Measurements from ENCODE around the gene MMP25.
"Not testable (repeated sequence)": the region's sequence is repeated elsewhere in the genome, so short reads cannot be mapped to it uniquely, and the experiment has no call there.

MMP25 gene

GRCh38 chr16:3074860-3075522, 28.6 kb downstream of the MMP25 start:
- DNase-seq = no peak

DNA sequence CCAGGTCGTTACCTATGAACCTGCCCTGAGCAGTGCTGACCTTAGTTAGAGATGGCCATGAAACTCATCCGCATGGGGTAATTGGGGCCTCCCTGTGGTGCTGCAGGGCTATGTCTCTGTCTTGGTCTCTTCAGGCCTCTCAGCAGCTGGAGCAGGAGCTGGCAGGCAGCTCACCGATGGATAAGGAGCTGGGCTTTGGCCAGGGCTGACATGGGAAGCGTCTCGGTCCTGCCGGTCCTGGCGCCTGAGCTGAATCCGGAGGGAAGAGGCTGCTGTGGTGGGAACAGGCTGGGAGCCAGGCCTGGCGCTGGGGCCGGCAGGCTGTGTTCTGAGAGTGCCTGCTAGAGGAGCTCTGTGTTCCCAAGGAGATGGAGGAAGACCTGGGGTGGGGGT, 29.2 kb downstream of the MMP25 start:
- peak; percentile 71 for DNase-seq

- not testable (repeated sequence) for DNase-seq
Observed at GRCh38 chr16:3075946-3076345, 29.6 kb downstream of the MMP25 start.

GRCh38 chr16:3076577-3076976, 30.2 kb downstream of the MMP25 start:
- DNase-seq = no peak

- DNase-seq = no peak
Observed at GRCh38 chr16:3080024-3080423, 33.7 kb downstream of the MMP25 start.

DNA sequence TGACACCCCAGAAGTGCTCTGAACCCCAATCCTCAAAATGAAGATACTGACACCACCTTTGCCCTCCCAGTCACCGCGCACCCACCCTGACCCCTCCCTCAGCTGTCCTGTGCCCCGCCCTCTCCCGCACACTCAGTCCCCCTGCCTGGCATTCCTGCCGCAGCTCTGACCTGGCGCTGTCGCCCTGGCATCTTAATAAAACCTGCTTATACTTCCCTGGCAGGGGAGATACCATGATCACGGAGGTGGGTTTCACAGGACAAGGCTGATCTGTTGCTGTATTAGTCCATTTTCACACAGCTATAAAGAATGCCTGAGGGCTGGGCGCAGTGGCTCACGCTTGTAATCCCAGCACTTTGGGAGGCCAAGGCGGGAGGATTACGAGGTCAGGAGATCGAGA, 35.6 kb downstream of the MMP25 start:
- not testable (repeated sequence) for DNase-seq

GRCh38 chr16:3083408-3083807, 37.0 kb downstream of the MMP25 start:
- DNase-seq = not testable (repeated sequence)

GRCh38 chr16:3084491-3084890, 38.1 kb downstream of the MMP25 start:
- DNase-seq = no peak

DNA sequence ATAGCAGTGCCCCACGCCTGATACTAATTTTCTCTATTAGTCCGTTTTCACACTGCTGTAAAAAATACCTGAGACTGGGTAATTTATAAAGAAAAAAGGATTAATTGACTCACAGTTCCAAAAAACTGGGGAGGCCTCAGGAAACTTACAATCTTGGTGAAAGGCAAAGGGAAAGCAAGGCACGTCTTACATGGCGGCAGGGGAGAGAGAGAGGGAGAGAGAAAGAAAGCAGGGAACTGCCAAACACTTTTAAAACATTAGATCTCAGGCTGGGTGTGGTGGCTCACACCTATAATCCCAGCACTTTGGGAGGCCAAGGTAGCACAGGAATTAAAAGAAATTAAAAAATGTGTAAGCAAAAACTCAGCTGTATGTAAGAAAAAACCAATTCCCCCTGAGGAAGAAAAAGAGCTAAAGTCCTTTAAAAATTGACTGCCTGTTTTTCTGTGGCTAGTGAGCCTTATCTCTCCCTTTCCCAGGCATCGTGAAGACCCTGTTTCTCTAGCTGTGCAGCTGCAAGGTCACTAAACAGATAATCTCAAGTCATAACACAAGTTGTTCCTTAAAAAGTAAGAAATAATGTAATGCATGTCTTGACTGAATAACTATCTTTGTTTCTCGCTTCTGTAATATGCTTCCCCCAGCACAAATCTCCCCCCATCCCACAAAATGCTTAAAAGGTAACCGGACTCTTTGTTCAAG, 38.8 kb downstream of the MMP25 start:
- DNase-seq = no peak

DNA sequence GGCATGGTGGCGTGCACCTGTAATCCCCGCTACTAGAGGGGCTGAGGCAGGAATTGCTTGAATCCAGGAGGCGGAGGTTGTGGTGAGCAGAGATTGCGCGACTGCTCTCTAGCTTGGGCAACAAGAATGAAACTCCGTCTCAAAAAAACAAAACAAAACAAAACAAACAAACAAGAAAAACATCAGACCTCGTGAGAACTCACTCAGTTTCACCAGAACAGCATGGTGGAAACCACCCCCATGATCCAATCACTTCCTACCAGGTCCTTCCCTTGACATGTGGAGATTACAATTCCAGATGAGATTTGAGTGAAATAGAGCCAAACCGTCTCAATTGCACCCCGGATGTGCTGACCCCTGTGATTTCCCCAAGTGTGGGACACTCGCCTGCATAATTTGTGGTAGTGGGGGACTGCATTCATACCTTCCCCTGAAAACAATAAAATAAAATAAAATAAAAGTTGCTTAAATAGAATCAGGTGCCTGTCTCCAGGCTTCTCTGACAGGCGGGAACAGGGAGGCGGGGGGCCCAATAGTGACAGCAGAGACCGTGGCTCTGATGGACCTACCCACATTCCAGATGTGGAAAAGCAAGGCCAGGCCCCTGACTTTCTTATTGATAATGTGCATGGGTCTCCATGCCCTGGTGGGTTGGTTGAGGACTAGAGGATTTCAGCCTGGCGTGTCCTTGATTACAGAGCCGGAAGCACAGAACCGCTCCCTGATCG, 39.7 kb downstream of the MMP25 start:
- DNase-seq = no peak

DNA sequence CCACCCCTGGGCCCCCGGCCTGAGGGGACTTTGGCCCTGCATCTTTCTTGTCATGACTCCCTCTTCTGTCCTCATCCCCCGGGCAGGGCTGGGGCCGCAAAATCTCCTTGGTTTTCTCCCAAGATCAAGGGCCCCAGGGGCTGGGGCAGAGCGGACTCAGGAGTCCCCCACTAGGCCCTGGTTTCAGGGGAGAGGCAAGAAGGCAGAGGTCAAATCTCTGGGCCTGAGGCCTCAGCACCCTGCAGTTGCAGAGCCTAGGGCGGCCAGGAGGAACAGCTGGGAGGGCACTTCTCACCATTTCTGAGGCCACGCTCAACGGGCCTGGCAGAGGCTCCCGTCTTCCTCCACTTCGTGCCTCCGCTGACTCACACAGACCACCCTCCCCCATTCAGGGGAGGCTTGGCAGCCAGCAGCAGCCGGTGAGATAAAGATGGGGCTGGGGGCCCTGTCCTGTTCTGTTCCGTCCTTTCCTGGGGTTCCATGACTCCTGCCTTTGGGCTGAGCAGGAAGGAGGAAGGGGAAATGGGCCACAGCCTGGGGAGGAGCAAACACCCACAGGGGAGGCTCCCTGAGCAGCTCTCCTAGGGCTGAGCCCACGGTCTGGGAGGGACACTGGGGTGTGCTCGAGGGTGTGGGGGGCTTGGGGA, 40.4 kb downstream of the MMP25 start:
- no peak for DNase-seq

DNA sequence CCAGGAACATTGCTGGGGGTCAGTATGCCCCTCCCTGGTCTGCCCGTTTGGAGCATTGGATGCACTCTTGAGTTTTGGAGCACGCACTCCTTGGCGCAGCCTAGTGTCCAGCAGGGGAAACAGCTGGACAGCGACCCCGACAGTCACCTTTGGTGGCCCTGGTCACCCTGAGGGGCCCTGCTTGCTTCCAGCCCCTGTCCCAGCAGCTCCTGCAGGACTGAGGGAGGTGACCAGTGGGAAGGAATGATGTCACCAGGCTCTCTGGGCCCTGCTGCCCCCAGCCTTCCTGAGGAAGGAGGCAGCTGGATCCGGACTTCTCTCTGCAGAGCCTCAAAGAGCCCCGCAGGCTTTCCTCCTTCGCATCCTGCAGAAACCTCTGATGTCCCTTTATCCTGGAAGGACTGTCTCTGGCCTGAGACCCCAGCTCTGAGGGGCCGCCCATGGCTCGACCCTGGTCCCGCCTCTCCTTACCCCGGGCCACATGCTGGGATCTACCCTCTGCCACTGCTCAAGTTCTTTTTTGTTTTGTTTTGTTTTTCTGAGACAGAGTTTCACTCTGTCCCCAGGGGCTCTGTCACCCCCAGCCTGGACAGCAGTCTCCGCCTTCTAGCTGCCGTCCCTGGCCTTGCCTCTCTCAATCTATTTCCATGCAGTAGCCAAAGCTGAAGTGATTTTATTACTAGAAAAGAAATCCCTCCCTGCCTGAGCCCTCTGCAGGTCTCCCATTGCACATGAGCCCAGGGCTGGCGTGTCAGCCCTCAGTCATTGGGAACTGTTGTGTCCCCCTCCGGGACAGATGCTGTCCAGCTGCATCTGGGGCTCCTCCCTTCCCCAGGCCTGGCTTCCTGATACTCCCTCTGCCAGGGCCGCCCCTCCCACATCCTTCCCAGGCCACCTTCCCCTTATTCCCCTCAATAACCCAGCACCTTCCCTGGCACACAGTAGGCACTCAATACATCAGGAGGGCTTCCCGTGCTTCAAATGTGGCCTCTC, 41.2 kb downstream of the MMP25 start:
- DNase-seq = peak; percentile 55

- no peak for DNase-seq
Observed at GRCh38 chr16:3088450-3088849, 42.1 kb downstream of the MMP25 start.

- no peak for DNase-seq
Observed at GRCh38 chr16:3088925-3089716, 42.8 kb downstream of the MMP25 start.

DNA sequence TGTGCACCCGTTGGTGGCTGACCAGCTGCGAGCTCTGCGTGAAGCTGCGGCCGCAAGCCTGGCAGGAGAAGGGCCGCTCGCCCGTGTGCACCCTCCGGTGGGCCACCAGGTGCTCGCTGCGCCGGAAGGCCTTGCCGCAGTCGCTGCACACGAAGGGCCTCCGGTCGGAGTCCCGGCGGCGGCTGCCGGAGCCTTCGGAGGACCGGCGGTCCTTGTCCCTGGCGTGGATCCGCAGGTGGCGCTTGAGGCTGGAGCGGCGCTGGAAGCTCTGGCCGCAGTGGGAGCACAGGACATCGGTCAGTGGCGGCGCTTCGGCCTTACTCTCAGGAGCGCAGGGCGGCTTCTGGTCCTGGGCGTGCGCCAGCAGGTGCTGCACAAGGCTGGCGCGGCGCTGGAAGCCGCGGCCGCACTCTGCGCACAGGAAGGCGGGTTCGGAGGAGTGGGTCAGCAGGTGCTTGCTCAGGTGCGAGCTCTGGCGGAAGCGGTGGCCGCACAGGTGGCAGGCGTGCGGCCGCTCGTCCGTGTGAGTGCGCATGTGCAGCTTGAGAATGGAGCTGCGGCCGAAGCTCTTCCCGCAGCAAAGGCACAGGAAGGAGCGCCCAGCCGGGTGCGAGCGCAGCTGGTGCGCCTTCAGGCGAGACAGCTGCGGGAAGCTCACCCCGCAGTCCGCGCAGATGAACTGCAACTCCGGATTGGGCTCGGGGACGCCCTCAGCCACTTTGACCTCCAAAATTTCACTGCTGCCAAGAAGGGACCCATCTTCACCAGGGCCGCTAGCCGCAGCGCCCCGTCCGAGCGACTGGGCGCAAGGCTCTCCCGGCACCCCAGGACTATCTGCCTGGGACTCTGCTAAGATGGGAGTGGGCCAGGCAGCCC, 43.6 kb downstream of the MMP25 start:
- no peak for DNase-seq

GRCh38 chr16:3091551-3091950, 45.2 kb downstream of the MMP25 start:
- DNase-seq = no peak

DNA sequence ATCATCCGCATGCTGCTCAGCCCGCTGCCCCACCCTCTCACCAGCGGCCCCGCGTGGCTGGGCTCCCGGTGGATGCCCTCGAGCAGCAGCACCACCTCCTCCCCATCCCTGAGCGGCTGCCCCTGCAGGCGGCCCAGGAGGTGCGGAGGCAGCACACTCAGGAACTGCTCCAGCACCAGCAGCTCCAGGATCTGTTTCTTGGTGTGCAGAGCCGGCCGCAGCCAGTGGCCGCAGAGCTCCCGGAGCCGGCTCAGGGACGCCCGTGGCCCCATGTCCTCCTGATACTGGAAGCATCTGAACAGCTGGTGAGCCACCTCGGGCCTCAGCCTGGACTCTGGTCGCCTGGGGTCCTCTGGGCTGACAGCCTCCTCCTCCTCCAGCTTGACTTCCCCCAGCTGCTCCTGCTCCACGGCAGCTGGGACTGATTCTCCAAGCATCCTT, 46.2 kb downstream of the MMP25 start:
- DNase-seq = no peak

GRCh38 chr16:3094289-3095027, 48.1 kb downstream of the MMP25 start:
- DNase-seq = no peak

- no peak for DNase-seq
Observed at GRCh38 chr16:3095869-3096268, 49.5 kb downstream of the MMP25 start.

DNA sequence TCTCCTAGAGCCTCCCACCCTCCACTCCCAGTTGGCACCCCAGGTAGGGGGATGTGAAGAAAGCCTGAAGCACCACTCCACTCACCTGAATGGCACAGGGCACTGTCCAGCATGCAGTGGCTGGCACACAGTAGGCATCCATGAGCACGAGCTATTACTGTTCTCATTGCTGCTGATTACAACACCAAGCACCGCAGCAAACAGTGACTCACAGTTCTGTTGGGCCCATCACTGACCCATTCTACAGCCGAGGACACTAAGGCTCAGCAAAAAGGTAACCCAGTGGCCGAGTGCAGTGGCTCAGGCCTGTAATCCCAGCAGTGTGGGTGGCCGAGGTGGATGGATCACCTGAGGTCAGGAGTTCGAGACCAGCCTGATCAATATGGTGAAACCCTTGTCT, 50.0 kb downstream of the MMP25 start:
- no peak for DNase-seq
